HEK293 (cell line): ENCODE results near the gene MTHFD1L.

Experiments
- CTCF ChIA-PET: fragments of 350-600 bp; formaldehyde crosslinking; extraction: SDS; loops from one replicate; lab custom pipeline; 2021; ENCODE audit warnings: antibody characterized with exemption; lab: Yijun Ruan, JAX
- POLR2A ChIA-PET: fragments of 300-600 bp; formaldehyde crosslinking; extraction: SDS; loops from one replicate; lab custom pipeline; 2020; ENCODE audit warnings: antibody characterized with exemption, inconsistent platforms; lab: Yijun Ruan, JAX
- H3K27ac ChIP-seq: fragments of 200-500 bp; sonication (Bioruptor generic); 2 replicates; pipeline ENCODE4 v1.5.1; 2014; ENCODE audit warnings: low read depth, low read length, control low read depth, inconsistent platforms; ENCODE audit errors: extremely low read depth
- H3K36me3 ChIP-seq, 2 experiments: fragments of 200-500 bp in 1 of 2; sonication (Bioruptor generic) in 1 of 2; 1 replicate in 1 of 2; 2 replicates in 1 of 2; pipeline ENCODE4 v1.5.1; 2014 to 2017; ENCODE audit warnings: inconsistent platforms in 2 of 2, low read length in 2 of 2; ENCODE audit not compliant: control insufficient read depth in 2 of 2, insufficient read depth in 1 of 2
- H3K4me1 ChIP-seq: fragments of 200-500 bp; sonication (Bioruptor generic); 2 replicates; pipeline ENCODE4 v1.5.1; 2014; ENCODE audit warnings: mild to moderate bottlenecking, low read length, inconsistent platforms; ENCODE audit not compliant: control insufficient read depth, insufficient read depth
- H3K4me3 ChIP-seq: 2 replicates; pipeline ENCODE4 v1.5.1; 2011; ENCODE audit warnings: low read depth, mild to moderate bottlenecking, control low read depth, low read length, moderate library complexity
- H3K9me3 ChIP-seq: fragments of 200-500 bp; sonication (Bioruptor generic); 2 replicates; pipeline ENCODE4 v1.5.1; 2014; ENCODE audit warnings: low read depth, low read length, inconsistent platforms; ENCODE audit not compliant: control insufficient read depth, insufficient read depth
- KLF8 ChIP-seq: fragments of 450-650 bp; formaldehyde crosslinking; IDR thresholded peaks from 2 replicates; pipeline ENCODE4 v1.5.1; 2016; ENCODE audit warnings: missing biosample characterization, missing genetic modification characterization
- ZNF548 ChIP-seq: fragments of 450-650 bp; formaldehyde crosslinking; IDR thresholded peaks from 2 replicates; pipeline ENCODE4 v1.5.1; 2016; ENCODE audit warnings: missing biosample characterization, missing genetic modification characterization
- ZNF843 ChIP-seq: fragments of 450-650 bp; formaldehyde crosslinking; IDR thresholded peaks from 2 replicates; pipeline ENCODE4 v1.5.1; 2016; ENCODE audit warnings: missing biosample characterization, missing genetic modification characterization
- TF ChIP-seq, protein P1 (sequence below): fragments of 450-650 bp; formaldehyde crosslinking; optimal IDR thresholded peaks from 2 replicates; pipeline ENCODE3; 2016; ENCODE audit warnings: missing biosample characterization, mild to moderate bottlenecking, missing genetic modification characterization

MTHFD1L gene

DNA sequence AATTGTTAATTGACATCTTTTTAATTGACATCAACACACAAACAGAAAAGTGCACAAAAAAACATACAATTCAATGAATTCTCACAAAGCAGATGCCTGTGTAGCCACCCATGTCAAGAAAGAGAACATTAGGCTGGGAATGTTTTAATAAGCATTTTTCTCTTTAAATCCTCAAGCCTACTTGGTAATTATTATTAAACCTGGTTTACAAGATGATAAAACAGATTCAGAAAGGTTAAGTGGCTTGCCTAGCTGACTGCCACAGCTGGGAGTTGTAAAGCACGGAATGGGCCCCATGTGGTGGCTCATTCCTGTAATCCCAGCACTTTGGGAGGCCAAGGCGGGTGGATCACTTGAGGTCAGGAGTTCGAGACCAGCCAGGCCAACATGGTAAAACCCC, 284.3 kb downstream of the MTHFD1L start:
- Histone ChIP-seq H3K4me1 (peaks cover 3% of the 10 kb centered on the region; the same call in 1 of the 2 replicates), H3K36me3 (no peaks in the 10 kb centered on the region), H3K4me3 (no peak overlapping the region), H3K27ac (no peak overlapping the region), H3K9me3 (no peaks in the 10 kb centered on the region)
- ChIA-PET CTCF (interaction anchor here (2.0 kb wide), 1 partner anchor 136 kb away, joined by 4 read pairs; no protein-coding TSS in a partner anchor), POLR2A (no interaction called here)
- no peak for TF ChIP-seq ZNF548
- TF ChIP-seq, protein P1, sequence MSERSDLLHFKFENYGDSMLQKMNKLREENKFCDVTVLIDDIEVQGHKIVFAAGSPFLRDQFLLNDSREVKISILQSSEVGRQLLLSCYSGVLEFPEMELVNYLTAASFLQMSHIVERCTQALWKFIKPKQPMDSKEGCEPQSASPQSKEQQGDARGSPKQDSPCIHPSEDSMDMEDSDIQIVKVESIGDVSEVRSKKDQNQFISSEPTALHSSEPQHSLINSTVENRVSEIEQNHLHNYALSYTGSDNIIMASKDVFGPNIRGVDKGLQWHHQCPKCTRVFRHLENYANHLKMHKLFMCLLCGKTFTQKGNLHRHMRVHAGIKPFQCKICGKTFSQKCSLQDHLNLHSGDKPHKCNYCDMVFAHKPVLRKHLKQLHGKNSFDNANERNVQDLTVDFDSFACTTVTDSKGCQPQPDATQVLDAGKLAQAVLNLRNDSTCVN (tag by site-specific recombination) = no peak
- TF ChIP-seq KLF8 (tag by site-specific recombination) = no peak
- TF ChIP-seq ZNF843 = no peak
